Measurements from ENCODE around the gene SUPT3H.

Gene SUPT3H

GRCh38 chr6:44983467-44984365 lies 394.0 kb downstream of the SUPT3H start:
- DNase-seq = no peak

DNA sequence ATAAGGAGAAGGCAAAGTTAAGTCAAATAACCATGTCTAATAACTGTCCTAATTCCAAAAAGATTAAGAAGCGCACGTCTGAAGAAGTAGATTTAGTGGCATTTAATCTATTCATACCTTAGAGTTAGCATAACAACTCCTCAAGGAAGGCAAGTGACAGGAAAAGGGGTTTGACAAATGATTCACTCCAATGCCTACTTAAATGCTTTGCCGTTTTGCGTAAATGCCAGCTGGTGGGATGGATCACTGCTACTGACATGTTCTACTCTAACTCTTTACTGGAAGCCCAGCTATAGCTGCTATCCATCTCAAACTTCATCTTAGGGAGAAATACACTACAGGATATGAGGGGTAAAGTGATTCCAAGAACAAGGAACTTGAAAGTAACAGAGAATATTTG lies 396.9 kb downstream of the SUPT3H start:
- DNase-seq = no peak

DNA sequence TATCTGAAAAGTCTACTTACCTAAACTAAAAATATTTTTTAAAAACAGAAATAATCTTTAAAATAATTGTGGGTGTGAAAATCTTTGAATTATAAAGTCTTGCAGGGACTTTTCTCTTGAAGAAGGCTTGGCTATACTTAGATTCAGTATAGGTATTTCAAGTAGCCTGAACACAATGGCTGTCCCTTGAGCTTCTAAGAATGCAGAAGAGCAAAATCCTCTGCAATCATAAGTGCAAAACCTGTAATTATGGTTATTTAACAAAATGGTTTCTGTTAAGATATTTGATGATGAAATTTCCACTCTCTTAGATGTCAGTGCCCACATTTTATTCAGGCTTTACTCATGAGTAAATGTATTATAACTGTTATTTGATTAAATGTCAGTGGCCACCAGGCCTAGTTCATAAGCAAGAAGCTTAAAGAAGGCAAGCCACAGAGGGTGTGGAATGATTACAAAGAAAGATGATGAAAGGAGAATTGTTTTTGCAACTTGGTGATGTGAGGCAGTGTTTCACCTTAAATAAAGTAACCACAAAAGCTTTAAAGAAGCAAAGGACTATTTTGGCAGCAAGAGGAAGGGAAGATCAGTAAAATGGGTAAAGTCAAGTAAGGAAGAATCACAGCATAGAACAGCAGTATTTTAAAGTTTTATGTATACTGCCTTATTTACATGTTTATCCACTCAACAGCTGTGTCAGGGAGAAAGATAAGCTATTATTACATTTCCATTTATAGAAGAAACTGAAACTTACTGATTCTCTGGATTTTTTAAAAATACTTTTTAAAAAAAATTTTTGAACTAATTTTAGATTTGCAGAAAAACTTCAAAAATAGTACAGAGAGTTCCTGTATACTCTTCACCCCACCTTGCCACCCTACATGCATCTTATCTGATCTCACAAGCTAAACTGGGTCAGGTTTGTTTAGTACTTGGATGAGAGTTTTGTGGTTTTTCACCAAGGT lies 400.8 kb downstream of the SUPT3H start:
- DNase-seq = no peak

GRCh38 chr6:44974511-44974910 lies 403.2 kb downstream of the SUPT3H start:
- DNase-seq = no peak

DNA sequence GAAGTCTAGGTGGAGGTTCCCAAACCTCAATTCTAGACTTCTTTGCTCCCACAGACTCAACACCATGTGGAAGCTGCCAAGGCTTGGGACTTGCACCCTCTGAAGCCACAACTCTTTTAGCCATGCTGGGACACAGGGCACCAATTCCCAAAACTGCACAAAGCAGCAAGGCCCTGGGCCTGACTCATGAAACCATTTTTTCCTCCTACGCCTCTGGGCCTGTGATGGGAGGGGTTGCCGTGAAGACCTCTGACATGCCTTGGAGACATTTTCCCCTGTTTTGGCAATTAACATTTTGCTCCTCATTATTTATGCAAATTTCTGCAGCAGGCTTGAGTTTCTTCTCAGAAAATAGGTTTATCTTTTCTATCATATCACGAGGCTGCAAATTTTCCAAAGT lies 405.0 kb downstream of the SUPT3H start:
- no peak for DNase-seq

DNA sequence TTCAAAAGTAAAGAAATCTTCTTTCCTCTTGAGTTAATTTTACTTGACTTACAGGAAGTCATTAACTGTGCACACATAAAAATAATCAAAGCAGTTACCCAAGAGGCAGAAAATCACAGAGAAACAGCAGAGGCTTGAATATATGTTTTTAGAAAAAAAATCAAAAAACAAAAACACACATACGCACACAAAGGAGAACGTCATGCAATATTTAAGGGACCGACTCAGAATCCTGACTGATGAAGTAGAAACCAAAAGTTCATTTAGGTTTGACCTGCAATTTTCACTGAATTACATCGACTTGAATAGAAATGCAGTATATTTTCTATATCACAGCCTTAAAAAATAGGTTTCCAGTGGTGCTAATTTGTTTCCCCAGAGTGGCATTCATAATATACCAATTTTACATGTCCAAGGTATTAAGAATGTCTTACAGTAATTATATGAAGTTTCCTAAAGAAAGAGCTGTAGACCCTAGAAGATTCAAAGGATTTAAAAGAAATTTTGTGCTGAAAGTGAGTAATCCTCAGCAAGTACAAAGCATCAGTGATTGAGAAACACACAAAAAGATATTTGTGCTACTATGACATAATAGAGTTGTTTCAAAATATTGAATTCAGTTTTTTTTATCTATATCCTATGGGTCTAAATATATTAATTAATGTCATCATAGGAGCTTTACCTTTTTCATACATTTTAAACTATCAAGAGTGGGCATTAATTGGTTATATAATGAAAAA lies 408.1 kb downstream of the SUPT3H start:
- DNase-seq = no peak

DNA sequence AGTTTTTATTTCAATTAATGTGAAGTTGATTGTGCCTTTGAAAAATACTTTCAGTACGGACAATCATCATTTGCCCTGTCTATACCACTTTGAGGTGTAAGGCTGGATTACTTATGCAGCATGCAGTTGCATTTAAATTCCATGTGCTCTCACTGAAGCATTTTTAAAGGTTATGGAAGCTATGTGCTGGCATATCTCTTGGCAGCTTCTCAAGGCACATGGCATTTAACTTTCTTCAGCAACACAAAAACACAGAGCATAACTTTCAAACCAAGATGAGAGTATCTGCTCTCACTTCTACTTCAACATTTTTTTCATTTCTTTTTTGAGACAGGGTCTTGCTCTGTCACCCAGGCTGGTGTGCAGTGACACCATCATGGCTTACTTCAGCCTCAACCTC lies 410.3 kb downstream of the SUPT3H start:
- DNase-seq = no peak

- no peak for DNase-seq
These were observed 411.2 kb downstream of the SUPT3H start for GRCh38 chr6:44966449-44967092.

DNA sequence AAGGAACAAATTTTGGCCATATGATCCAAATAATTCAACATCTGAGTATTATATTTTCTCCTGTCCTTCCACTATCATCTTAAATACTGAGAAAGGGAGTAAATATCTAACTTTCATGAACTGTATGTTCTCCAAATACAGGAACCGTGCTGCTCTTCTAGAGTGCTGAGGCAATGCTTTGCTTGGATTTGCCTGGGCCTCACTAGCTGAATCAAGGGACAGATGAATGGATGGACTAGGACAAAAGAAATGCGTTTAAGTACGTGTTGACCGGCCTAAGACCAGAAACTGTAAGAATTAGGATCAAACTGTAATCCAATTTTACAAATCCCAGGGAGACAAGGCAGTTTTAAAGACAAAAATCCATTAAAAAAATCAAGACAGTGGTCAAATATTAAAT lies 412.0 kb downstream of the SUPT3H start:
- DNase-seq = no peak

DNA sequence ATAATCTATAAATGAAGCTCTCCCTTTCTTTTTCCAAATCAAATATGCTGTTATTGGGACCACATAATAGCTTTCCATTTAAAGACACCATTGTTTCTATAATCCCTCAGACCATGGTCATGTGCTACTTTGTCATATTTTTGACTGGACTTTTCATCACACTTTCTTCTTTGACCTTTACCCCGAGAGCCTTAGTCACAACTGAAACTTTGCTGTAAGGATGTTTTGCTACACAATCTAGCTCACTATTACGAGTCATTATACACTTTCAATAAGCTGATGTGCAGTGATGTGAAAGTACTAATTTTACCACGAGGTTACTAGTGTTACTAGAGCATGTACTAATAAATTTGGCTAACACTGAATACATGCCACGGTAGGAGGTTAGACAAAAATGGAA lies 416.8 kb downstream of the SUPT3H start:
- DNase-seq = no peak

GRCh38 chr6:44959651-44960050 lies 418.1 kb downstream of the SUPT3H start:
- DNase-seq = no peak

- DNase-seq = no peak
These were observed 420.6 kb downstream of the SUPT3H start for GRCh38 chr6:44957156-44957555.

DNA sequence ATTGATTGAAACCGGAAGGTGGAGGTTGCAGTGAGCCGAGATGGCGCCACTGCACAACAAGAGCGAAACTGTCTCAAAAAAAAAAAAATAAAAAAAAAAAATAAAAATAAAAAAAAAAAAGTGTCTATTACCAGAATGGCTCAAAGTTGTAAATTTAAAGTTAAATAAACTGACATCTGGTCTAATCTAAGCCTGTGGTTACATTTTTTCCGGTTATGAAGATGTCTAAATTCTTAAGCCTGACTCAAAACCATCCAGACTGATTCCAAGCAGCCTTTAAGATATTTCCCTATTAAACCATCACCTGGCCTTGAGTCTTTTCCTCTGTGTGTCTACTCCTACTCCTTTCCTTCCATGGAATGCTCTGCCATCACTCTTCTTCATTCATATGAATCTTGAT lies 421.3 kb downstream of the SUPT3H start:
- DNase-seq = no peak

- DNase-seq = no peak
These were observed 422.6 kb downstream of the SUPT3H start for GRCh38 chr6:44955145-44955544.

GRCh38 chr6:44954281-44954680 lies 423.5 kb downstream of the SUPT3H start:
- no peak for DNase-seq

DNA sequence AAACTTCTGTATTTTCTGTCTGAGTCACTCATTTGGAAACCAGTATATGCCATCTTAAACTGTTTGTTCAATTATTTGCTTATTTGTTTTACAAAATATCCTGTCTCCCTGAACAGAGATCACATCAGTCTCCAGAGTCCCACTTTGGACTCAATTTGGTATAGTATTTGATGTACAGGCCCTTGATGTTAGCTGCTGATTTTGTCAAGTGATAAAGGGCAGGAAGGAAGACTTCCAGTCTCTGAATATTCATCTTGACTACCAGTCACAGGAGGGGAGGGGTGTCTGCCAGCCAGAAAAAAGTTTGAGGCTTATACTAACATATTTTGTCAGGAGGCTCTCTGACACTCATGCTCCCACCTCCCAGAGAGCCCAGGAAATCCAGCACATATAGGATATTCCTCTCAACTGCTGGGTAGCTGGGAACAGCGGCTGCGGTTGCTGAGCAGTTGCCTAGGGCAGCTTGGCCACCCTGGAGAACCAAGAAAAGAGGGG lies 426.4 kb downstream of the SUPT3H start:
- DNase-seq = no peak

DNA sequence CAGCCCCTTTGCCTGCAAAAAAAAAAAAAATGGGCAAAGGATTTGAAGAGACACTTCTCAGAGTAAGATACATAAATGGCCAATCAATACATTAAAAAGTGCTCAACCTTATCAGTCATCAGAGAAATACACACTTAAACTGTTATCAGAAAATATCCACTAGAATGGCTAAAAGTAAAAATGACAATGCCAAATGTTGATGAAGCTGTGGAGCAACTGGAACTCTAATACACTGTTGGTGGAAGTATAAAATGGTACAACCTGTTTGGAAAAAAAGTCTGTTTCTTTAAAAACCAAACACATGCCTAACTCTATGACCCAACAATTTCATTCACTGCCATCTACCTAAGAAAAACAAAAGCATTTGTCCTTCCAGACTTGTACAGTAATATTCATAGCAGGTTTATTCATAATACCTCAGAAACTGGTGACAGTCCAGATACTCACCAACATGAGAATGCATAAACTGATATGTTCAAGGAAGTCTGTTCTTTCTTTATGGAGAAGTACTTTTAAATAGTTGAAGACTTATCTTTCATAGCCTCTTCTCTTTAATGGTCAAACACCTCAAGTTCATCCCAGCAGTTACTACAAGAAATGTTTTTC lies 428.0 kb downstream of the SUPT3H start:
- DNase-seq = no peak

GRCh38 chr6:44943541-44943940 lies 434.2 kb downstream of the SUPT3H start:
- no peak for DNase-seq

DNA sequence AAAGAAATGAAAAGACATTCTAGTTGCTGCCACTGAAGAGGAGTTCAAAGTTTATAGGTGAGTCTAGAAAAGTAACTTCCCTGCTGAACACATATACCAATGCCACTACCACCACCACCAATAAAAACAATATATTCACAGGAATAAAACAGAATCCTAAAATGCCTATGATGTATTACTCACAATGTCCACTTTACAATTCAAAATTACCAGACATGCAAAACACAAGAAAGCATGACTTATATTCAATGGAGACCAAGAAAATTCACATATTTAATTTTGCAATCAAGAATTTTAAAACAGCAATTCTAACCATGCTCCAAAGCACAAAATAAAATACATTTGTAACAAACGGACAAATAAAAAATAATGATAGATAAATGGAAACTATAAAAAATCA lies 434.9 kb downstream of the SUPT3H start:
- no peak for DNase-seq

GRCh38 chr6:44942201-44942600 lies 435.5 kb downstream of the SUPT3H start:
- no peak for DNase-seq

DNA sequence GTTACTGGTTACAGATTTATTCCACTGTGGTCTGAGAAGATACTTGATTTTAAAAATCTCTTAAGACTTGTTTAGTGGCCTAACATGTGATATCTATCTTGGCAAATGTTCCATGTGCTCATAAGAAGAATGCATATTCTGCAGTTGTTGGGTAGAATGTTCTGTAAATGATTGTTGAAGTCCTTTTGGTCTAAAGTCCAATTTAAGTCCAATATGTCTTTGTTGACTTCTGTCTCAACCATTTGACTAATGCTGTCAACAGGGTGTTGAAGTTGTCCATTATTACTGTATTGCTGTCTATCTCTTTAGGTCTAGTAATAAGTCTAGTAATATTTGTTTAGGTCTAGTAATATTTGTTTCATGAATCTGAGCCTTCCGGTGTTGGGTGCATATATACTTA lies 437.4 kb downstream of the SUPT3H start:
- DNase-seq = no peak

All from NCI-H146 (cell line).